DND-41 (cell line): Measurements from ENCODE around the gene ST3GAL4.

Experiments used
- ATAC-seq: fragments of 200-7000 bp; cut with Tn5 transposase; 3 replicates; pipeline ENCODE4 v1.9.1; 2021; ENCODE audit warnings: low read depth; ENCODE audit not compliant: insufficient read depth
- DNase-seq: peaks from one replicate; pipeline ENCODE4 v3.0.0-alpha.2; 2020
- H2AFZ ChIP-seq: 2 replicates; pipeline ENCODE4 v1.6.0; 2012; ENCODE audit warnings: low read depth, low read length
- H3K27ac ChIP-seq: 2 replicates; pipeline ENCODE4 v1.5.1; 2012; ENCODE audit warnings: low read length, inconsistent platforms
- H3K27me3 ChIP-seq: fragments of 200-600 bp; sonication (generic); 2 replicates; pipeline ENCODE4 v1.6.0; 2012; ENCODE audit warnings: low read length, mild to moderate bottlenecking, inconsistent platforms; ENCODE audit not compliant: insufficient read depth, poor library complexity
- H3K36me3 ChIP-seq: 2 replicates; pipeline ENCODE4 v1.5.1; 2012; ENCODE audit warnings: low read length, inconsistent platforms; ENCODE audit not compliant: insufficient read depth
- H3K4me1 ChIP-seq: 2 replicates; pipeline ENCODE4 v1.5.1; 2012; ENCODE audit warnings: mild to moderate bottlenecking, low read length; ENCODE audit not compliant: insufficient read depth
- H3K4me2 ChIP-seq: 2 replicates; pipeline ENCODE4 v1.6.0; 2012; ENCODE audit warnings: mild to moderate bottlenecking, moderate library complexity, low read length, inconsistent platforms; ENCODE audit not compliant: insufficient read depth
- H3K4me3 ChIP-seq, 2 experiments: fragments of 200-600 bp in 1 of 2; shearing (Covaris generic) in 1 of 2; 2 replicates each; pipeline ENCODE4 v1.5.1; 2012 to 2016; ENCODE audit warnings: inconsistent platforms in 2 of 2, low read length in 2 of 2, mild to moderate bottlenecking in 2 of 2, low read depth in 1 of 2, moderate library complexity in 1 of 2
- H3K79me2 ChIP-seq: 2 replicates; pipeline ENCODE4 v1.6.0; 2012; ENCODE audit warnings: low read length, inconsistent platforms; ENCODE audit not compliant: insufficient read depth
- H3K9ac ChIP-seq: 2 replicates; pipeline ENCODE4 v1.6.0; 2012; ENCODE audit warnings: low read depth, mild to moderate bottlenecking, inconsistent platforms, low read length, moderate library complexity
- H3K9me3 ChIP-seq: 2 replicates; pipeline ENCODE4 v1.5.1; 2012; ENCODE audit warnings: low read length, moderate library complexity, mild to moderate bottlenecking, inconsistent platforms; ENCODE audit not compliant: insufficient read depth, severe bottlenecking
- H4K20me1 ChIP-seq: 2 replicates; pipeline ENCODE4 v1.6.0; 2012; ENCODE audit warnings: low read length; ENCODE audit not compliant: insufficient read depth
- CTCF ChIP-seq: IDR thresholded peaks from 2 replicates; pipeline ENCODE4 v1.5.1; 2012; ENCODE audit warnings: borderline replicate concordance, low read length, moderate library complexity, mild to moderate bottlenecking; ENCODE audit not compliant: poor library complexity, severe bottlenecking; ENCODE audit errors: extremely low read depth
- EZH2 ChIP-seq: IDR thresholded peaks from 3 replicates; pipeline ENCODE4 v1.6.1; 2012; ENCODE audit warnings: borderline replicate concordance, low read depth, mild to moderate bottlenecking, moderate library complexity, low read length, inconsistent platforms; ENCODE audit not compliant: severe bottlenecking

Gene ST3GAL4

DNA sequence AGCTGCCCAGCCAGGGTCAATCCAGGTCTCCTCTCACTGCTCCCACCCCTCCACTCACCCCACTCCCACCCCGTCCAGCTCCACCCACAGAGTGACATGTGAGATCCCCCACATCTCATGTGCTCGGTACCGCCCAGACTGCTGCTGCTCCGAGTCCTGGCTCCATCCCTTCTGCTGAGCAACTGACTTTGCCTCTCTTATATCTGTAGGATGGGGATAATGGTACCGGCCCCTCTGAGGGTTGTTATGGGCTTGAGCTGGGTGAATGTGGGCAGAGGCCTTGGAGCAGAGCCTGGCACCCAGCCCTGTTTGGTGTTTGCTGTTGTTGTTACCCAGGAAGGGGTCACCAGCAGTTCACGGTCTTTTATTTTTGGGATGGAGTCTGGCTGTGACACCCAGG lies 77.0 kb downstream of the ST3GAL4 start:
- no peak overlapping the region for H3K4me3 ChIP-seq

DNA sequence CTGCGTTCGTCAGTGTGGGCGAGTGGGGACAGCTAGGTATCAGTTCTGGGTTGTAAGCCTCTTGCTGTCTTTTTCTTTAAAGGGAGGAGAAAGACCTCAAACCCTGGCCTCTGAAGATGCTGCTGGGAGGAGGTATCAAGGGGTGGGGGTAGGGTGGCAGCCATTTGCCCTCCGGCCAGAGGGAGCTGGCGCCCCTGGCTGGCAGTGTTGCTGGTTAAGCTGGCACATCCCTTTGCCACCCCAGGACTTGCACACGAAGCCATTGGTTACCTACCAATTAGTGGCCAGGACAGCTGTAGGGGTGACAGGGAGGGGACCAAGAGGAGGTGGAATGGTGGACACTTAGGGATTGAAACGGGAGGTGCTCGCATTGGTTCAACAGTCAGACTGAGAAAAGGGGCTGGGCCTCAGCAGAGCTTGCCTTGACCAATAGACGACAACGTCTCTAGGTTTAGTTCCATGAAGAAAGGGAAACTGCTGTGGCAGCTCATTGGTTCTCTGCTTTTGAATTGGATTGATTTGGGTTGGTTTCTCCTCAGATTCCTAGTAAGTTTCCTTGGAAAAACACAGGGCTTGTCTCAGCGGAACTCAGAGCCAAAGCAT lies 77.9 kb downstream of the ST3GAL4 start:
- H3K27ac ChIP-seq: no peak overlapping the region
- no peak overlapping the region for H3K9ac ChIP-seq
- no peak for ATAC-seq
- H3K79me2 ChIP-seq: no peaks in the 10 kb centered on the region
- no peak overlapping the region for H3K4me3 ChIP-seq
- no peaks in the 10 kb centered on the region for H3K4me1 ChIP-seq
- no peak overlapping the region for H2AFZ ChIP-seq
- H4K20me1 ChIP-seq: no peaks in the 10 kb centered on the region; the same call in 1 of the 2 replicates
- no peaks in the 10 kb centered on the region for H3K27me3 ChIP-seq
- 0 out of 2 replicates have a peak, but pooled peaks cover 3% of the 10 kb centered on the region for H3K36me3 ChIP-seq
- H3K9me3 ChIP-seq: no peaks in the 10 kb centered on the region
- TF ChIP-seq EZH2: no peak
- no peak for TF ChIP-seq CTCF
- DNase-seq: no peak
- H3K4me2 ChIP-seq: no peak overlapping the region

More for the DNA sequence above, 77.0 kb downstream of the ST3GAL4 start:
- Histone ChIP-seq H3K27ac (no peak overlapping the region), H4K20me1 (no peaks in the 10 kb centered on the region; the same call in 1 of the 2 replicates), H2AFZ (no peak overlapping the region), H3K4me2 (no peak overlapping the region), H3K9me3 (no peaks in the 10 kb centered on the region), H3K9ac (no peak overlapping the region), H3K4me1 (no peaks in the 10 kb centered on the region), H3K36me3 (0 out of 2 replicates have a peak, but pooled peaks cover 3% of the 10 kb centered on the region), H3K79me2 (no peaks in the 10 kb centered on the region), H3K27me3 (no peaks in the 10 kb centered on the region)
- TF ChIP-seq CTCF (no peak), EZH2 (no peak)
- DNase-seq (no peak), ATAC-seq (no peak)

DNA sequence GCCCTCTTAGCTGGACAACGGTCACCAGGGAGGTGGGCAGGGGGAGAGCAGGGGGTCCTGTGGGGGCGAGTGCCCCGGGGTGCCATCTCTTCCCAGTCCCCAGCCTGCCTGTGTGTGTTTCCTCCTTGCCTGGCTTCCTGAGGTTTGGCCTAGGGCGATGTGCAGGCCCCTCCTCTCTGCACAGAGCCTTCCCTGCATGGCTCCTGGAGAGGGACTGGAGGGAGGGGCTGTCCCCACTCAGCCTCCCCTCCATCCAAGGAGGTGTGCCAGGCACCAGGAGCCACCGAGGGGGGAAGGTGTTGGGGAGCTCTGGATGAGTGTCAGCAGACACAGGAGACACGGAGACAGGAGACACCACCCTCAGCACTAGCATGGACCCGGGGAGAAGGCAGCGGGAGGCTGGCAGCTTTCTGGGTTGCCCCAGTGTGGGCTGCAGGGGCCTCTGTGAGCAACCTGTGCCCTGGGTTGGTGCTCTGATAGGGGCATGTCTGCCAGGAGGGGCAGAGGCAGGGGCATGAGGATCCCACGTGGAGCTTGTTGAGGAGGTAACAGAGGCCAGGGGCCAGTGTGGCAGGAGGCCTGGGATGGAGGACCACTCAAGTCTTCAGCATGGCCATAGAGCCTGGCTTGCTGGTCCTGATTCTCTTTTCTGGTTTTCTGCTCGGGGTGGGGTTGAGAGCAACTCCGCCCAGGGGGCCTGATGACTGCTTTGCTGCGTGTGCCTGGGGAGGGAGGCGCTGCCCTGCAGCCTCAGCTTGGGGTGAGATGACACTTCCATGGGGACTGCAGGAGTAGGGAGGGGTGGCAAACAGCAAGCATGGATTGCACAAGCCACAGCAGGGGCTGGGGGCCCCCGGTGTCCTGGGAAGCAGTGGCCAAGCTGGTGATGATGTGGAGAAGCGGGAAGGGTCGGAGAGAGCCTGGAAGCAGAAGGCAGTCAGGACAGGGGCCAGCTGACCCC lies 78.8 kb downstream of the ST3GAL4 start:
- no peaks in the 10 kb centered on the region for H3K4me1 ChIP-seq
- ATAC-seq (no peak), DNase-seq (no peak)
- TF ChIP-seq EZH2 (no peak), CTCF (no peak)
- H3K9me3 ChIP-seq: no peaks in the 10 kb centered on the region
- H3K27me3 ChIP-seq: no peaks in the 10 kb centered on the region
- no peaks in the 10 kb centered on the region; the same call in 1 of the 2 replicates for H4K20me1 ChIP-seq
- no peak overlapping the region for H3K4me2 ChIP-seq
- H3K36me3 ChIP-seq: 0 out of 2 replicates have a peak, but pooled peaks cover 3% of the 10 kb centered on the region
- no peak overlapping the region for H3K9ac ChIP-seq
- no peaks in the 10 kb centered on the region for H3K79me2 ChIP-seq
- no peak overlapping the region for H3K27ac ChIP-seq
- H3K4me3 ChIP-seq: no peak overlapping the region
- H2AFZ ChIP-seq: no peak overlapping the region
